DMS 273 treated with DMSO at 0.1 percent for 48 hours (cell line): ENCODE measurements around the gene RINL.

Experiments used
- DNase-seq: peaks from one replicate; lab custom pipeline; 2025; lab: John Stamatoyannopoulos, UW

Gene RINL

DNA sequence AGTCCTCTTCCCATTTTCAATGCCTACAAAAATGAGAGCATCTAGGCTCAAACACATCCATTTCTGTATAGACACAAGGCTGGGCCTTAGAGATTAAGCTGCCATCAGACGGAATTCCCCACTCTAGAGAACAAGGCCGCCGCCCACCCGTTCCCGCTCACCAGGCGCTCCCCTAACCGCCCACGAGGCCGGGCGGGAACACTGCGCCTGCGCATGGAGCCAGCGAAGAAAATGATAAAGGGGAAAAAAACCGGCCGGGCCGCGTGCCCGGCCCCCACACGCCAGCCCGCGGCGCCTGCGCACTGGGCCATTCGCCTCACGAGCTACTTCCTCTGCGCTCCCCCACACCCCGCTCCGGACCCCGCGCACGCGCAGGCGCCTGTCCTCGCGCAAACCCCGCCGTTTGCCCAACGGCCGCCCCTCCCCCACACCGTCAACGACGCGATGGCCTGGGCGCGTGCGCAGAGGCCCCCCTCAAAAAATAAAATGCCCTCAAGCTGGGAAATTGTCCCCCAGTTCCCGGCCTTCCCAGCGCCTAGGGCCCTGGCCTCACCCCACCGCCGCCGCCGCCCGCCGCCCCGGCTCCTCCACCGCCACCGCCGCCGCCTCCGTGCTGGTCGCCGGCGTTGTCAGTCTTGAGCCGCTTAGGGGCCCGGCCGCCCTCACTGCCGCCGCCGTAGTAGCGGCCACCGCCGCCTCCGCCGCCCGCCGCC is 28.8 kb downstream of the RINL start:
- DNase-seq, result peak; percentile 89

DNA sequence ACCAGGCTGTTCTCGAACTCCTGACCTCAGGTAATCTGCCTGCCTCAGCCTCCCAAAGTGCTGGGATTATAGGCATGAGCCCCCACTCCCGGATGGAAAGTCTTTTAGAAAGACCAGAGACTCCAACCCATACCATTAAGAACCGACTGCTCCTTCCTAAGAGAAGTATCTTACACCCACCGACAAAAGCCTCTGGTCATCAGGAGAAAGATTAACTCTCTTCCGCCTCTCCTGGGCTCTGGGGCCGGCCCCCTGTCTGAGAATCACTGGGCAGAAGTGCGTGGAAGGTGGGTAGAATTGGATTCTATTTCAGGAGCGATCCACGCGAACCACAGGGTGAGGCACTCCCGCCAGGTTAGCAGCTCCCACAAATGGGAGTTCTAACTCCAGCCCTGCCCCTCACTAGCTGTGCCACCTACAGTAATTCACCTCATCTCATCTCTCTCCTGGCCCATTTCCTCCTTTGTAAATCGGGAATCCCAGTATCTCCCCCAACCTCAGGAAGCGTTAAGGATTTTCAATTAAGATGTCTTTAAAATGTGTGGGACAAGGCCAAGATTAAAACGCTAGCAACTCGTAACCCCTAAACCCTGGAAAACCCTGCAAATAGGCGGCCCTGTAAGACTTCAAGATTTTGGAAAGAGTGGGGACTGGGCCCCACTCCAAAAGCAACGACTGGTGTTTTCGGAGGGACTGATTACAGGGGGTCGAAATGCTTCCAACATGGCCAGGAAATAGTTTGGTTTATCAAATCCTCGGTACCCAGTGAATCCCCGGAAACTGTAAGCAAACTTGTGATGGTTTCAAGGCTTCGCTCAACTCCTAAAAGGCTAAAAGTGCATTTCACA is 29.6 kb downstream of the RINL start:
- no peak for DNase-seq

DNA sequence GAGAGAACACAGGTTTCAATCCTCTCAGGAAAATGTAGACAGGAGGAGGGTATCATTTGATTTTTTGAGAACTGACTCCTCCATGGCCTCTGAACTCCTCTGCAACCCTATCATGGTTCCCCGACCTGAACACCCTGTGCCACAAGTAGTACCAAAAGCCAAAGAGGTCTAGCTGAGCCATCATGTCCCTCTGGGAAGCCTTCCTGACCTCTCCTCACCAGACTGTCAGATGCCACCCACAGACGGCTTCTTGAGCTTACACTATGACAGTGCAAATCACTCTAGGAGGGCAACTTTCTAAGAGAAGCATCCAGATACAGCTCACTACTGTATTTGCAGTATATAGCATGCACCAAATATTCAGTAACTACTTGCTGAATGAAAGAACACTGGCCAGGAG is 32.0 kb downstream of the RINL start:
- no peak for DNase-seq

DNA sequence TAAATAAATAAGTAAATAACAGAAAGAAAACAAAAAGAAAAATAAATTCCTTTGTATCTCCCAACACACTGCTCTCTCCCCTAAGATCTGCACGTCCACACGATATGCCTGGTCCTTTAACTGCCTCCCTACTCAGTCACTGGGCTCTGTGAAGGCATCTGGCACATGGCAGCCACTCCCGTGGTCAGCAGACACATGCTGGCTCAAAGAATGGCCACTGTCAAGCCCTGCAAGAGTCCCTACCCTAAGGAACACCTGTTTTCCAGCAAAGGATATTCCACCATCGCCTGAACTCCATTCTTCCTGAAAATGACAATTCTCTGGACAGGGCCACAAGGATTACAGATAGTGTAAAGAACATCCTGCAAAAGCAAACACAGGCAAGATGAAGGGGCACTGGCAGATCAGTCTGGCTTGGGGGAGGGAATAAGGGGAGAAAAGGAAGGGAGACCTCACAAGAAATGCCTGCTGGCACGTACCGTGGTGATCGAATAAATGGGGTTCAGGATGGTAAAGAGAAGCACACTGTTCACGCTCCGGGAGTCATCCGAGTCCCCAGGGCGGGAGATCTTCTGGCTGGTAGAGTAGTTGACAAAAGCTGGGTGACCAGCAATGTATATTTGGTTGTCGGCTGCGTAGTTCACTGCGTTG is 32.6 kb downstream of the RINL start:
- DNase-seq, result no peak

DNA sequence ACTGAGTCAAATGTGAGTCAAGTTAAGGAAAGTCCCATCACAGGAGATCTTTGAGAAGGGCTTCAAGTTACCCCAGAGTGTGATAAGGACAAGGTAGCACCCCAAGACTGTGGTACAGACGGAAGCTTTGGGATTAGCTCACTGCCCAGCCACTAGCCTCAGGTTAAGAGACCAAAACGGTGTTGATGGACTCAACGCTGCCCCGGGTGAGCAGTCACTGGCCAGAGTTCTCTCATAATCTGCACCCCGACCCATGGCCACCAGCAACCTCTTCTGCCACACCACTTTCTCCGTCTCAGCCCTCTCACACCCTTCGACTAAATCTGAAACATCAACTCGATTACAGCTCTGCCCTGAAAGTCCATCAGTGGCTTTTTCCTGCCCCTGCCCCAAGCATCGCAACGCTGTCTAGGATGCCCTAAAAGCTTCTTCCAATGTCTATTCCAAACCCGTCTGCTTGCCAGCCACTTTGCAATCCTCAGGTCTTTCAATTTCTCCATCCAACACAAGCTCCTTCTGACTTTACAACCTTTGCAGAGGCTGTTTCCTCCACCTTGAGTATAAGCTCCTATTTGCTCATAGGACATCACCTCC is 33.9 kb downstream of the RINL start:
- DNase-seq, result no peak

DNA sequence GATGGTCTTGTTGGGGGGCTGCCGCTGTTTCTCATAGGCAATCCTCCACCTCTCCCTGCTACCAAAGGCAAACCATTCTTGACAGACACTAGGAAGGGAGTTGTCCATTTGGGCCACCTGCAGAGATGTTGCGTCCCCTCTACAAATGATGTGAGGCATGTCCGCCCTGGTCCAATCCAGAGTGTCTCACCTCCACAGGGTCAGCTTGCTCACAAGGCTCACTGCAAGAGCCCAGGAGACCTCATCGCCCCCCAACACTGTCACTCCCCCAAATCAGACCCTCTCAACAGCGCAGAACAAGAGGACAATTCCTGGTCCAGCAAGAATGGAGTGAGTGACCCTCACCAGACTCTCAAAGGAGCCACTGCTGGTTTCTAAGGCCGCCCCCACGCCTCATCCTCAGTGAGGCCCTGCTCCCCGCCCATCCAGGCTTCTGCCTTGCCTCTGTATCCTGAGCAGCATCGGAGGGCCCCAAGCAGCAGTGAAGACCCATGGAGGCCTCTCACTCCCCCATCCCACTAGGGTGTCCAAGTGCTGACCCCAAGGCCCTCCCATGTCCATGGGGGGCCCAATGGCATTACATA is 34.8 kb downstream of the RINL start:
- no peak for DNase-seq

DNA sequence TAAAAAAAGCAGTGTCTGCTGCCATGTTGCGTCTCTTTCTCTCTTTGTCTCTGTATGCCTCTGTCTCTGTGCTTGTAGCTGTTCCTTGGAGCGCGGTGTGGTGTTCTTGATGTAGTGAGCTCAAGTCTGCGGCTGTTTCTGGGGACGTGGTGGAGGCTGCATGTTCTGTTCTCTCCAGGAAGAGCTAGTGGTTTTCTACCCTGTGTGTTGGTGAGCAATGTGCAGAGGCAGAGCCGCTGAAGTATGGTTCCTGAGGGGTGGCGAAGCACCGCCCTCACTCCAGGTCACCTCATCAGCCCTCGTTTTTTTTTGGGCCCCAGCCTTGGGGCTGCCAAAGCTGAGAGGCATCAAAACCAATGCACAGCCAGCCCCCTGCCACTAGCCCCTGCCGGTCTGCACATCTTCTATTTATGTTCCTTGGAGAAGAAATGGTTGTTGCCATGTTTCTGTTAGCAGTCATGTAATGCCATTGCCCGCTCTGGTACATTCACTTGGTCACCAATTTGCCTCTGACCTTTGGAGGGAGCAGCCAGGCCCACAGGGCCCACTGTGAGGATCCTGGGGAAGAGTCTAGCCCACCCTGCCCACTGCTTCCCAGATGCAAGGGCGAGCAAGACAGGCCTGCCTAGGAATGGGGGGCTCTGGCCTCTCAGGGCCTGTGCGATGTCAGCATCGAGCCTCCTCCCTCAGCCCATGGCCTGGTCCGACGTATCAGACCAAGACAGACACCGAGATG is 35.5 kb downstream of the RINL start:
- no peak for DNase-seq

DNA sequence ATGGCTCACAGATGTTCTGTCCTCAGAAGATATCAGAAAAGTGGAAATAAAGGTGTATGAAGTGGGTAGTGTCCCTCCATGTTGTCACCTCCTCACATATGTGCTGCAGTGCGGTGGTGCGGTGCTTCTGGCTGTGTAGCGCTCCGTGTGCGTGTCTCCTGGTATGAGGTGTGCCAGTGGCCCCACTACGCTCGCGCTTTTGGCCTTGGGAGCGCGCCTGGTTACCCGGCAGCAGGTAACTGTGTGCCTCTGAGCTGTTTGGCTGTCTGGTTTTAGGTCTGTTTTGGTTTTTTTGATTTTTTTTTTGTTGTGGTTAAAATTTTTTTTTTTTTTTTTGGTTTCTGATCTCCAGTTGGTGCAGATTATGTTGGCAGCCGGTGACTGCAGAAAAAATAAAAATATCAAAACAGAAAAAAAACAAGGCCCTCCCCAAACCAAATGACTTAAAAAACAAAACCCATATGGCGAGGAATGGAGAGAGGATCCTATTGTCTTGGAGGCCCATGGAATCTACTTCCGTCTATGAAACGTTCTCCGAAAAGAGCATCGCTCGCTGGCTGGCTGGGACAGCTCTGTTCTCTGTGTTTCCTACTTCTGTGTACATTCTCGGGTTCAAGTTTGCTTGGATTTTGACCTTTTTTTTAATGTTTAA is 36.2 kb downstream of the RINL start:
- DNase-seq, result no peak

DNA sequence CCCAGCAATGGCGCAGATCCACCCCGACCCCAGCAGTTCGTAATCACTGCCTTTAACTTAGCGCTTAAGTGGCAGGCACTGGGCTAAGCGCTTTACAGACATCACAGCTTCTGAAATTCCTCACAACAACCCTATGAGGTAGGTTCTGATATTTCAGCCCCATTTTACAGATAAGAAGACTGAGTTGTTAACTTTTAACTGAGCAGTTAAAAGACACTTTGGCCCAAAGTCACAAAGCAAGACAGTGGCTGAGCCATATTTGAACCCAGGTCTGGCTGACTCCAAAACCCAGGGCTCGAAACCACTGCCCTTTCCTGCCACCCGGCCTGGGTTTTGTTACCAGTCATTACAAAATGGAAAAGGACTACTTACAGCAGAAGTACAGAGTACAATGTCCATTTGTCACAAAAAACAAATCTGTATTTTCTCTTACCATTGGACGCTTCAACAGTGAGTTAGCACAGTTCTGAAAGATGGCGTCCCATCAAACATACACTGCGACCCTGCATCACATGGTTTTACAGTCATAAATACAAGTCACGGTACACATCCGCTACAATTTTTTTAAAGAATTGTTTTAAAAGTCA is 36.8 kb downstream of the RINL start:
- no peak for DNase-seq

DNA sequence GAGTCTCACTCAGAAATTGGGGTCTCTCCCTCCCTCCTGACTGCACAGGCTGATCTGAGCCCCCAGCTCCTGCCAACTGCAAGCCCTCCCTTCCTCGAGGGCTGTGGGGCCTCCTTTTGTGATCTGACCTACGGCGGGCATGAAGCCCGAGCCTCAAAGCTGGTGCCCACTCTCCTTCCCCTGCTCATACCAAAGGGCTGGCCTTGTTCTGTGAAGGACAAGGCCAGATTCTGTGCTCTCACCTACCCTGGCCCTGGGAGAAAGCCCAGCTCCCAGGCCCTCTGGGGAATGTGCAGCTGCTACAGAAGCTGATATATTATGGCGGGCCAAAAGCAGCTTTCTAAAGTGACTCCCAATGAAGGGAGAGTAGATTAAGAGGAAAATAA is 37.5 kb downstream of the RINL start:
- DNase-seq, result no peak

DNA sequence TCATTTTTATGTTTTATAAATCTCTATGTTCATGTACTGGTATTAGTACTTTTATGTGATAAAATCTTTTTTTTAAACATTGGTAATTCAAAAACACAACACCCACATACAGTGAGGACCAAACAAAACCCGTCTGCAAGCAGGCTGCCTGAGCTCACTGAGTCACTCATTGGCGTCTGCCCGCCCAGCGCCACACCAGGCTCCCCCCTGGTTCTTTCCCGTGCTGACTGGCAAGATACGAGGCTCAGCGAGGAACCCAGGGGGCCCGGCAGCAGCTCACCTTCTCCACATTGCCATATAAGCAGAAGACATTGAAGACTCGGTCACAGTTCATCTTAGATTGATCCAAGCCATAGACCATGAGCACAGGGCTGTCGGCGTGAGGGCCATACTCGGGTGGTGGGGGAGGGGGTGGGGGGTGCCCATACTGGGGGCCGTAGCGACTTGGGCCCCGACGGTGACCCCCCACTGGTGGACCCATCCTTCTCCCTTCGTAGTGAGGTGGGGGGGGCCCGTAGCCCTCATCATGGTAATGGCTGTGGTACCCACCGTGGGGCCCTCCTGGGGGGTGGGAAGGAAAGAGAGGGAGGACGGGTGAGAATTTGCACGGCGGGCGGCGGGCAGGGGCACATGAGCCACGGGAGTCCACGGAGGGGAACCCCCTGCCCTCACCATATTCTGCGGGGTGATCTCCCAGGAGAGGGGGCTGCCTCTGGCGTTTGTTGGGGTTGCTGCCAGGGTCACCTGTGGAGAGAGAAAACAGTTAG is 38.1 kb downstream of the RINL start:
- DNase-seq, result no peak

DNA sequence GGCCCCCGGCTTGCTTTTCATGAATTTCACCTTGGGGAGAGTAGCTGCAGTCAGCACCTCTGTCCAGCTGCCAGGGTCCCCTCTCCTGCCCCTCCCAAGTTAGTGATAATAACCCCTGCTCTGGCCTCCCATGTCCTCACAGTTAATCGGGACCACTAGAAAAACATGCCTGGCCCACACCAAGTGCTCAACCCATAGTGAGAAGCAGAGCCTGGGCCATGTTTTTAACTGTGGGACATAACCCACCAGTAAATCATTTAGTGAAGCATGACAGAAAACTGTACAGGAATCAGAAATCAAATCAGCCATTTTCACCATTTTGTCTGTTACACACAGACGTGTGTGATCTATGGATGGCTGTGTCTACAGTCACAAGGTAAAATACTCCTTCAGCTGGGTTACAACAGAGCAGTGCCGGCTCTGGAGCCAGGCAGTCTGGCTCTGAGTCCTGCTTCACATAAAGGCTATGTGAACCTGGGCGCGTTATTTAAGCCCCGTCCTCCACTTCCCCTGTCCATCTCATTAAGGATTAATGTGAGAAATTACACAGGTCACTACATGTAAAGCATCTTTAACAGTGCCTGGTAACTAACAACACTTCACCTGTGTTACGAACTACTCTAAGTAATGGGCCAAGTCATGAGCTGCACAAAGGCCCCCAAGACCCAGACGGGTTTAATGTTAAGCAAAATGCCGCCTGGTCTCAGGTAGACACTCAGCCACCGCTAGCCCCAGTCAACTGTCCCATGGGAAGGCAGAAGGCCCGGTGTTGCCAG is 38.9 kb downstream of the RINL start:
- no peak for DNase-seq

DNA sequence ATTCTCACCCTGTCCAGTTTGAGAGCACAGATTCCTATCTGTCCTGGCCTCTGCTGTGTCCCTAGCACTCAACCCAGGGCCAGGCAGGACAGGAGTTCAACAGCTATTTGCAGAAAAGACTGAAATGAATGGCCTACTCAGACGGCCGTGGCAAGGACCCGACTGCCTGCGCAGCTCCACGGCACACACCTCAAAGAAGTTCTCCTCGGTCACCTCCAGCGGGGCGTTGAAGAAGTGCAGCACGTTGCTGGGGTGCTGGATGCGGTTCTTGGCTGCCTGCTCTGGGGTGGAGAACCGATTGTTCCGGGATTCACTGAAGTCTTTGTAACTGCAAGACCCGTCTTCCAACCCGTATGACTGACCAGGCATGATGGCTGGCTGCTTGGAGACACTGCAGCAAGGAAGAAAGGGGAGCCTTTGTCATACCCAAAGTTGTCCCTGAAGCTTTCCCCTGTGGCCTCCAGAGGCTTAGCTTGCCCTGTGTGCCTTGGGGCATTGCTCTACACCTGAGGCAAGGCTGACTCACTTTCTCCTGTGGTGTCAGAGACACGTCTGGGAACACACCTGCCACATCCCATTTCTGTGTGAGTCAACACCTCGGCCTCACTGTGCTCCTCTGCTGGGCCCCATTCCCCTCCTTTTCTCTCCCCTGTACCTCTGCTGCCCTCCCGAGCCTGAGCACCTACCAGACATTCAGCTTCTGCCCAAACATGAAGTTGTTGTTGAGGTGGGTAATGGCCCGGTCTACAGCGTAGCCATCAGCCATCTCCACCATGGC is 39.7 kb downstream of the RINL start:
- no peak for DNase-seq

DNA sequence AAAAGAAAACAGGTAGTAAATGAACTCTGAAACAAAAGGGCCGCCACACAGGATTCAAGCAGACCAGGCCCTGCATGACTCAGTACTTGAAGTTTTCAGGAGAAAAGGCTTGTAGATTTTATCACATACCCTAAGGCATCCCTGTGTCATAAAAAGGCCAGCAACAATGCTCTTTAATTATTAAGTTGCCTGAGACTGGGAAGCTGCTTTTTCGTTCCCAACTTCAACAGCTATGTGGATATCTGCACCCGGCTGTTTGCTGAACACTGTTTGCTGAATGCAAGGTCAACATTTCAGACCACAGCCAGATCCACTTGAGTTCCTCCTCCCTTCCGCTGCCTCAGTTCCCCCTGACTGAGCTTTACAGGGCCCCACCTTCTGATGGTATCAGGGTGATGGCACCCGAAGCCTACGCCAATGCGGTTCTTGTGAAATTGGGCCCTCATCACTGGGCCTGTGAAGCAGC is 40.4 kb downstream of the RINL start:
- no peak for DNase-seq

DNA sequence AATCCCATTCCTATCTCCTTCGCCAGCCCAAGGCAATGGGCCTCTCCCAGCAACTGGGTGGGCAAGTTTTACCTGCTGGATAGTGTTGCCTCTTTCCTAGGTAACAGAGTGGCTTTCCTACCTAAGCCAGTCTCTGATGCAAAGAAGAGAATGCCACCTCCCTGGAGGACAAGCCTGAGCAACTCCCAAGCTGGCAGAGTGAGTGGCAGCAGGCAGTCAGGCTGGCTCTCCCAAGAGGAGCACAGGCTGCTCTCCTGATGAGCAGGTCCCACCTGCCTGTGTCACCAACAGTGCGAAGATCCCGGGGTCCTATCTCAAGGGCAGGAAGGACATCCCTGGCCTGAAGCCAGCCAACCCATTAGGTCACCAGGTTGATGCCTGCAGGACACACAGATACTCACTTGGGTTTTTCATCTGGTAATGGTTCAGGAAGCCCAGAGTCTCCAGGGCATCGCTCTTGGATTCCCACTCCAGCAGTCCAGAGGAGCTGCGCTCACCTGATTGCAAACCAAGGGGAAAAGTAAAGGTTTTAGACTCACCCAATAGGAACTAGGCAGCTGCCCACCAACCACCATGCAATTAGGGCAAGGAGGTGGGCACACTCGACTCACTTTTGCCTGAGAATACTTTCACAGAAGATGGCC is 41.0 kb downstream of the RINL start:
- no peak for DNase-seq

DNA sequence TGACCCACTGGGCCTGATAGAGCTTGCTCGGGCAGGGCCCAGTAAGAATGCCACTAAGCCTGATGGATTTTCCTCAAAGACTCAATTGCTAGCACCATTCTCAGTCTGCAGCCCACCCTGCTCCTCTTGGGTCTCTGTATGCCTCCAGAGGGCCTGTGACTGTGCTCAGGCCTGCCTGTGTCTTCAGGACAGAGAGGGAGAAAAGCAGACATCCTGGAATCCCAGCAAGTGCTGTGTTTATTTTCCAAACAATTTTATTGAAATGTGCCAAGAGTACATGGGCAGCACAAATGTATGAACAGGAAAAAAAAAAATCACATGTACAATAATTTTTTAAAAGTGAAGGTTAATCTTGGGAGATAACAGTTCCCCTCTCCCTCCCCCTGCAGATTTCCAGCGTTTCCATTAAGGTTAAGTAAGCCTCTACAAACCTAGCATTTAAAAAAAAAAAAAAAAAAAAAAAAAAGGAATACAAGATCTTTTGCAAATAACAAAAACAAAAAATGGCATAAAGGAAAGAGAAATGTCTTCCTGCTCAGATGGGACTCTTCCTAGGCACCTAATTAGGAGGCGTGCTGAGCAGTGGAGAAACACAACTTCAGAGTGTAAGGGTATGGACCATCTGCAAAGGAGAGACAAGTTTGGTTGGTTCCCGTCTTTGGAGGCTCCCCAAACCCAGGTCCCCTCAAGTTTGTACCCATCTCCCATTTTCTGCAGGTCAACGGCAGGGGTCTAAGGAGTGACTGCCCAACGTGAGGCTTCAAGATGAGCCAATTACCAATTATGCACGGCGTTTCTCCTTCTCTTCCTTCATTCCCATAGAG is 41.7 kb downstream of the RINL start:
- DNase-seq, result no peak

DNA sequence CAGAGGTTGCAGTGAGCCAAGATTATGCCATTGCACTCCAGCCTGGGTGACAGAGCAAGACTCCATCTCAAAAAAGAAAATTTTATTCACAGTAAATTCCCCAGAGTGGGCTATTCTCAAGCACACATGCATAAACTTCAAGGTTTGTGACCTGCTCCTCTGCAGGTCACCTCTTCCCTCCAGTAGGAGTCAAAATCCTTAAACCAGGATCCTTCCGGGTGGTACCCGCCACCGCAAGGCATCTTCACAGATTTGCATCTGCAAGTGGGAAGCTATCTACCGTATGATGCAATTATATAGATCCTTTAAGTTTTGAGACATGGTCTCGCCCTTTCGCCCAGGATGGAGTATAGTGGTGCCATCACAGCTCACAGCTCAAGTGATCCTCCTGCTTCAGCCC is 43.5 kb downstream of the RINL start:
- no peak for DNase-seq
